ES-I3 (cell line): ENCODE results near the gene ANLN.

ENCODE experiments used
- H3K36me3 ChIP-seq: 2 replicates; pipeline ENCODE4 v1.6.1; 2013; ENCODE audit warnings: mild to moderate bottlenecking, low read length, control low read depth, moderate library complexity; ENCODE audit not compliant: insufficient read depth
- H3K4me1 ChIP-seq: 2 replicates; pipeline ENCODE4 v1.6.1; 2013; ENCODE audit warnings: mild to moderate bottlenecking, control low read depth, low read length; ENCODE audit not compliant: insufficient read depth
- H3K9ac ChIP-seq: 2 replicates; pipeline ENCODE4 v1.6.1; 2013; ENCODE audit warnings: low read depth, mild to moderate bottlenecking, low read length, moderate library complexity
- H3K9me3 ChIP-seq: 2 replicates; pipeline ENCODE4 v1.6.1; 2013; ENCODE audit warnings: mild to moderate bottlenecking, low read length, moderate library complexity; ENCODE audit not compliant: control insufficient read depth, insufficient read depth

The ANLN gene

DNA sequence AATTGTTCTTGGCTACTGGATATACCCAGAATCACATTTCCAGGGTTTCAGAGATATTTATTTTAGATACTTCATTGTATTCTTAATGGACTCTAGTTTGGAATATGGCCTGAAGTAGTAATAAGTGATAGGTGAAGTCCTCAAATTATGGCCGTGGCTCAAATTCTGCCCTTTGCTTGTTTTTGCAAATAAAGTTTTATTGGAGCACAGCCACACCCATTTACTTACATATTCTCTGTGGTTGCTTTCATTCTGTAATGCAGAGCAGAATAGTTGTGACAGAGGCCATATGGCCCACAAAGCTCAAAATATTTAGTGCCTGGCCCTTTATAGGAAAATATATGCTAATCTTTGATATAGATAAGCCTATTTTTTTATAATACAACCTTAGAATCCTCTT, 19.5 kb downstream of the ANLN start:
- Histone ChIP-seq H3K9me3 (no peaks in the 10 kb centered on the region), H3K36me3 (peaks cover 13% of the 10 kb centered on the region), H3K9ac (no peak overlapping the region)

GRCh38 chr7:36415144-36415543, 25.5 kb downstream of the ANLN start:
- Histone ChIP-seq H3K9ac (no peak overlapping the region), H3K36me3 (peaks cover 12% of the 10 kb centered on the region), H3K4me1 (no peaks in the 10 kb centered on the region), H3K9me3 (no peaks in the 10 kb centered on the region)

More for the DNA sequence above, 19.5 kb downstream of the ANLN start:
- peaks cover 19% of the 10 kb centered on the region for H3K4me1 ChIP-seq

DNA sequence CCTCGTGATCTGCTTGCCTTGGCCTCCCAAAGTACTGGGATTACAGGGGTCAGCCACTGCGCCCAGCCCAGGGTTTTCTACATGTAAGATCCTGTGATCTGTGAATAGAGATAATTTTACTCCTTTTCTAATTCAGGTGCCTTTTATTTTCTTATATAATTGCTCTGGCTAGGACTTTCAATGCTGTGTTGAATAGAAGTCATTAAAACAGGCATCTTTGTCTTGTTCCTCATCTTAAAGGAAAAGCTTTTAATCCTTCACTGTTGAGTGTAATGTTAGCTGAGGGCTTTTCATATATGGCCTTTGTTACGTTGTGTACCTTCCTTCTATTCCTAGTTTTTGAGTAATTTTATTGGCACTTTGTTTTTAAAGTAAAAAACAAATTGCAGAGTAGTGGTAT, 26.6 kb downstream of the ANLN start:
- no peaks in the 10 kb centered on the region for H3K4me1 ChIP-seq
- peaks cover 20% of the 10 kb centered on the region for H3K36me3 ChIP-seq
- no peak overlapping the region for H3K9ac ChIP-seq
- H3K9me3 ChIP-seq: no peaks in the 10 kb centered on the region

- Histone ChIP-seq H3K9me3 (no peaks in the 10 kb centered on the region), H3K4me1 (no peaks in the 10 kb centered on the region), H3K9ac (no peak overlapping the region), H3K36me3 (peaks cover 19% of the 10 kb centered on the region)
These were observed 30.6 kb downstream of the ANLN start for GRCh38 chr7:36420307-36420706.

DNA sequence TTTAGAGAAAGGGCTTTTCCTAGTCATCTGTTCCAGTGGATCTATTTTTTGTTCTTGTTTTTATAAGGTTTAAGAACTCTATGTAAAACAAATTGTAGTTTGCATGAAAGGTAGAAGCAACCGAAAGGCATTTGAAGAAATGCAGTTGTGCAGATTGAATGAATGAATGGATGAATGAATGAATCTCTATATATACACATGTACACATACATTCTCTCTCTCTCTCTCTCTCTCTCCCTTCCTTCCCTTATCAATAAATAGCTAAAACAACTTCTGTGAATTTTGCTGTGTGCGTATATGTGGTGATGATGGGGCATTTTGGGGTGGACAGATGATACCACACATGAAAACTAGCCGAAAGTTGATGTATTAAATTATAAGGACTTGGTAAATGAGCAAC, 32.4 kb downstream of the ANLN start:
- H3K9me3 ChIP-seq: no peaks in the 10 kb centered on the region
- no peak overlapping the region for H3K9ac ChIP-seq
- no peaks in the 10 kb centered on the region for H3K4me1 ChIP-seq
- peaks cover 22% of the 10 kb centered on the region for H3K36me3 ChIP-seq

DNA sequence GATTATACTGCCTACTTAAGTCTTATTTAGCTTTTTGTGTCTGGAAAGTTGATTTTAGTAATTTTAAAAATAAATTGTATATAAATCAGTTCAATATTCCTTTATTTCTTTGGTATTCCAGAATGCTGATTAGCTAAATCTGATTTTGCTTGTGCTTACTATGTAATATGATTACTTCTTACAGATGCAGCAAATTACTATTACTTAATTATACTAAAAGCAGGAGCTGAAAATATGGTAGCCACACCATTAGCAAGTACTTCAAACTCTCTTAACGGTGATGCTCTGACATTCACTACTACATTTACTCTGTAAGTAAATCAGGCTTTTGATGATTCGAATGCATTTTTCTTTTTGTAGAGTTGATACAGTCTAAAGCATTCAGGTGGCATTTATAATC, 34.0 kb downstream of the ANLN start:
- Histone ChIP-seq H3K9me3 (no peaks in the 10 kb centered on the region), H3K9ac (no peak overlapping the region), H3K4me1 (no peaks in the 10 kb centered on the region), H3K36me3 (peaks cover 25% of the 10 kb centered on the region)

DNA sequence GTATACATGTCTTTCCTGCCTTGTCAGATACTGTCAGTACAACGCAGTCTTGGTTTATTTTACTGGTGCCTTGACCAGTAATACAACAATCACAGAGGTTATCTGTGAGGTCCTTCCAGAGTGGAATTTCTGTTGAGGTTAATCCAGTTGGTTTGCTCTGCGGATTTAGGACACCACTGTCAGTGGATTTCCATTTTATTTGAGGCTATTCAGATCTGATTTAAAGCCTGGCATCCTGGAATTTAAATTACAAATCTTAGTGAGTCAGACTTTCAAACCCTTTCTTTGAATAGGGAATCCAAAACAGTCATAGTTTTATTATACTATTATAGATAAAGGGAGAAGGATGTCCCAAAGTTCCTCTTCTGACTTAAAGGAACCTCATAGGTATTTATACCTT, 40.5 kb downstream of the ANLN start:
- Histone ChIP-seq H3K9me3 (no peaks in the 10 kb centered on the region), H3K4me1 (no peaks in the 10 kb centered on the region), H3K36me3 (peaks cover 8% of the 10 kb centered on the region; the same call in 1 of the 2 replicates), H3K9ac (no peak overlapping the region)

- Histone ChIP-seq H3K4me1 (no peaks in the 10 kb centered on the region), H3K36me3 (peaks cover 8% of the 10 kb centered on the region; the same call in 1 of the 2 replicates), H3K9me3 (no peaks in the 10 kb centered on the region), H3K9ac (no peak overlapping the region)
These were observed 41.2 kb downstream of the ANLN start for GRCh38 chr7:36430881-36431280.

DNA sequence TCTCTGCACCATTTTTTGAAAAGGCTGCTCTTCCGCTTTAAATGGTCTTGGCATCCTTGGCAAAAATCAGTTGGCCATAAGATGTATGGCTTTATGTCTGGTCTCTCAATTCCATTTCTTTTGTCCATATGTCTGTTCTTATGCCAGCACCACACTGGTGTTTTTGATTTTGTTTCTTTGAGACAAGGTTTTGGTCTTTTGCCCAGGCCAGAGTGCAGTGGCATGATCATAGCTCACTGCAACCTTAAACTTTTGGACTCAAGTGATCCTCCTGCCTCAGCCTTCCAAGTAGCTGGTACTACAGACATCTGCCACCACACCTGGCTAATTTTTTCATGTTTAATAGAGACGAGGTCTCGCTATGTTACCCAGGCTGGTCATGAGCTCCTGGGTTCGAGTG, 48.5 kb downstream of the ANLN start:
- Histone ChIP-seq H3K4me1 (peaks cover 6% of the 10 kb centered on the region; the same call in 1 of the 2 replicates), H3K9me3 (no peaks in the 10 kb centered on the region), H3K36me3 (peaks cover 4% of the 10 kb centered on the region), H3K9ac (no peak overlapping the region)

GRCh38 chr7:36439624-36440023, 50.0 kb downstream of the ANLN start:
- Histone ChIP-seq H3K36me3 (peaks cover 4% of the 10 kb centered on the region), H3K4me1 (peaks cover 6% of the 10 kb centered on the region; the same call in 1 of the 2 replicates), H3K9me3 (no peaks in the 10 kb centered on the region), H3K9ac (no peak overlapping the region)

GRCh38 chr7:36440880-36441279, 51.2 kb downstream of the ANLN start:
- Histone ChIP-seq H3K4me1 (peaks cover 6% of the 10 kb centered on the region; the same call in 1 of the 2 replicates), H3K9ac (no peak overlapping the region), H3K36me3 (peaks cover 4% of the 10 kb centered on the region), H3K9me3 (no peaks in the 10 kb centered on the region; the same call in 1 of the 2 replicates)

- Histone ChIP-seq H3K9ac (no peak overlapping the region), H3K4me1 (peaks cover 6% of the 10 kb centered on the region; the same call in 1 of the 2 replicates), H3K9me3 (peaks cover 2% of the 10 kb centered on the region; the same call in 1 of the 2 replicates), H3K36me3 (peaks cover 9% of the 10 kb centered on the region)
These were observed 51.8 kb downstream of the ANLN start for GRCh38 chr7:36441344-36442022.

DNA sequence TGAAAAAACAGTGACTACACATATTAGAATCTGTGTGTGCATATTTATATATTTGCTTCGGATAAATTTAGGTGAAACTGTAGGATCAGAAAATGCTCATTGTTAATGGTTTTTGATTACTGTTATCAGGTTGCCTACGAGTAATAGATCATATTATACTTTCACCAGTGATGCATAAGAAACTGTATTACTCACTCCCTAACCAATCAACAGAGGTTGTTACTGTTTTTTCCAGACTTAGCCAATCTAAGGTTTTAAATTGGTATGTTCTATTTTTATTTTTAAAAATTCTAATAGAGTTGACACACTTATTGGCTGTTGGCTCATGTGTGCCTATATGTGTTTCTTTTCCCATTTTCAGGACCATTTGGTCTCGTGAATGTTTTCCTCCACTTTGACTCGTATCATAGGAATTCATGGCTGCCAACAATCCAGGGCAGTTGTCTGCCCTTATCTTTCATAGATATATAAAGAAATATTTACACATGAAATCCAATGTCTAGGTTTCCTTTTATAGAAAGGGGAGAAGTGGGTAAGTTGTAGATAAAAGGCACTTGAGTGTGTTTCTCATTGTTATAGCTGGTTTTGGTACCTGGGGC, 59.2 kb downstream of the ANLN start:
- Histone ChIP-seq H3K9me3 (peaks cover 3% of the 10 kb centered on the region; the same call in 1 of the 2 replicates), H3K9ac (no peak overlapping the region), H3K36me3 (peaks cover 19% of the 10 kb centered on the region), H3K4me1 (no peaks in the 10 kb centered on the region)

GRCh38 chr7:36449685-36450084, 60.0 kb downstream of the ANLN start:
- Histone ChIP-seq H3K4me1 (no peaks in the 10 kb centered on the region), H3K9me3 (peaks cover 3% of the 10 kb centered on the region; the same call in 1 of the 2 replicates), H3K9ac (no peak overlapping the region), H3K36me3 (peaks cover 20% of the 10 kb centered on the region)

DNA sequence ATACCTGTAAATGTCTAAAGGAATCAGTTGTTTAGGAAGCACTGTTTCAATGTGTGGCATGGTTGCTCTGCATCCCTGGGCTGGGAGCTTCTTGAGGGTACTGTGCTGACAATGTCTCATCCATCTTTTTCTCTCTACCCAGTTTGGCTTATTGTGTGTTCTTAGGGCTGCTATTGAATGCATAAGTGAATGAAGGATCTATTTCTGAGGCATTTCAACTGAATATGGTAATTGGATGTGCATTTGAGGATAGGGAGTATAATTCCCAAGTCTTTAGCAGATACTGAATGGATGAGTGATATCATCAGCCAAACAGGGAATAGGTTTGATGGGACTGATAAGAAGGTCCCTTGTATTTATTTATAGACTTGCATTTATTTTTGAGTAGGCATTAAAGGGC, 64.1 kb downstream of the ANLN start:
- H3K9me3 ChIP-seq: no peaks in the 10 kb centered on the region
- H3K9ac ChIP-seq: no peak overlapping the region
- H3K4me1 ChIP-seq: no peaks in the 10 kb centered on the region
- peaks cover 13% of the 10 kb centered on the region for H3K36me3 ChIP-seq
